RWPE1 (cell line): ENCODE measurements around the gene SUDS3.

Experiments
- CTCF ChIA-PET: fragments of 350-600 bp; sonication (Branson Sonifier 250); formaldehyde crosslinking; extraction: SDS; loops from one replicate; lab custom pipeline; 2021; lab: Yijun Ruan, JAX
- POLR2A ChIA-PET: fragments of 400-600 bp; formaldehyde crosslinking; extraction: SDS; loops from one replicate; lab custom pipeline; 2020; ENCODE audit warnings: antibody characterized with exemption; ENCODE audit not compliant: low non-redundant PET; lab: Yijun Ruan, JAX
- DNase-seq: peaks from one replicate; pipeline ENCODE4 v3.0.0; 2012; ENCODE audit warnings: low spot score
- H3K27ac ChIP-seq: fragments of 450-650 bp; 2 replicates; pipeline ENCODE4 v1.5.1; 2017
- TF ChIP-seq, protein P1 (sequence below): fragments of 450-650 bp; conservative IDR thresholded peaks from 2 replicates; pipeline ENCODE4 v1.5.1; 2017; ENCODE audit warnings: low read depth, mild to moderate bottlenecking

Gene SUDS3

DNA sequence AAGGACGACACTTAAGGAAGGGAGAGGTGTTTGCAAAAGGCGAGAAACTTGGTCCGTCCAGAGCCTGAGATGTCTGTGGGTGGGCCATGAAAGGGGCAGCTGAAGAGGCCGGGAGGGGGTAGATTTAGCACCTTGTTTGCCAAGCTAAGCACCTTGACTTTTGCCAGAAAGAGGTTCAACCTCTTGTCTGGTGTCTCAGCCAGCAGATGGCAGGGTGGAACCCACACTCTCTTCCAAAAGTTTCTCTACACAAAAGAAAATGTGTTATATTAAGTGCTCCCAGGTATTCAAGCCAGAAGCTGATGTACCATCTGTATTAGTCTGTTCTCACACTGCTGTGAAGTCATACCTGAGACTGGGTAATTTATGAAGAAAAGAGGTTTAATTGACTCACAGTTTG, 69.9 kb downstream of the SUDS3 start:
- POLR2A ChIA-PET = no interaction called here
- TF ChIP-seq, protein P1, sequence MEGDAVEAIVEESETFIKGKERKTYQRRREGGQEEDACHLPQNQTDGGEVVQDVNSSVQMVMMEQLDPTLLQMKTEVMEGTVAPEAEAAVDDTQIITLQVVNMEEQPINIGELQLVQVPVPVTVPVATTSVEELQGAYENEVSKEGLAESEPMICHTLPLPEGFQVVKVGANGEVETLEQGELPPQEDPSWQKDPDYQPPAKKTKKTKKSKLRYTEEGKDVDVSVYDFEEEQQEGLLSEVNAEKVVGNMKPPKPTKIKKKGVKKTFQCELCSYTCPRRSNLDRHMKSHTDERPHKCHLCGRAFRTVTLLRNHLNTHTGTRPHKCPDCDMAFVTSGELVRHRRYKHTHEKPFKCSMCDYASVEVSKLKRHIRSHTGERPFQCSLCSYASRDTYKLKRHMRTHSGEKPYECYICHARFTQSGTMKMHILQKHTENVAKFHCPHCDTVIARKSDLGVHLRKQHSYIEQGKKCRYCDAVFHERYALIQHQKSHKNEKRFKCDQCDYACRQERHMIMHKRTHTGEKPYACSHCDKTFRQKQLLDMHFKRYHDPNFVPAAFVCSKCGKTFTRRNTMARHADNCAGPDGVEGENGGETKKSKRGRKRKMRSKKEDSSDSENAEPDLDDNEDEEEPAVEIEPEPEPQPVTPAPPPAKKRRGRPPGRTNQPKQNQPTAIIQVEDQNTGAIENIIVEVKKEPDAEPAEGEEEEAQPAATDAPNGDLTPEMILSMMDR = no peak
- CTCF ChIA-PET = no interaction called here
- H3K27ac ChIP-seq = no peak overlapping the region
- no peak for DNase-seq

DNA sequence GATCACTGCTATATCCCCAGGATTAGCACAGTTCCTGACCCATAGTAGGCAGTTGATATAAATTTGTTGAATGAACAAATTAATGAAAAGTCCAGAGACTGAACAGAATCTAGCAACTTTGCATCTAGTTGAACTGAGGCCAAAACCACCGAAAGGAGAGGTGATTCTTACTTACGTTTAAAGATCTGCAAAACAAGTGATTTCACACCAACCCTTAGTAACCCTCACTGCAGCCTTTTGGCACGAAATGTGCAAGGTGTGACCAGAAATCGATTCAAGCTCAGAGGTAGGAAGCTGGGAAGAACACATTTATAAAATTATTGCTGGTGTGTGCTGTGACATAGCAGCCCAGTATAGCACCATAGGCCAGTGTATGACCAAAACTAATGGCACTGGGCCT, 70.8 kb downstream of the SUDS3 start:
- TF ChIP-seq, protein P1 = no peak
- ChIA-PET POLR2A (no interaction called here), CTCF (no interaction called here)
- no peak for DNase-seq
- no peak overlapping the region for H3K27ac ChIP-seq

DNA sequence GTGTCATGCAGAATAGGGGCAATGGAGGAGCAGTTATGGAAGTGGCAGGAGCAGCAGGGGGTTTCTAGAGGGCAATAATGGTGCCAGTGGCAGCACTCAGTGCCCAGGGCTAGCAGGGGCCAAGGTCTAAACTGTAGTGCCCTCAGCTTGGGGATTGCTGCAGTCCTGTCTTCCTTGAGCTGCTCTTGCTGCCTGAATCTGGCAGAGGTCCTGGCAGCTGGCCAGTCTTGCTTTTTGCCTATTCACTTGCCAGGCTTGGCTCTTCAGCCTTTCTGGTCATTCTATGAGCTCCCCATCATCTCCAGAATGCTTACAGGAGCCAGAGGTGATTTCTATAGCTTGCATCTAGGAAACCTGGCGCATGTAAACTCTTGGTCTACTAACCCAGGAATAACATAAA, 72.0 kb downstream of the SUDS3 start:
- no peak overlapping the region for H3K27ac ChIP-seq
- TF ChIP-seq, protein P1 = no peak
- no peak for DNase-seq
- CTCF ChIA-PET = no interaction called here
- POLR2A ChIA-PET = no interaction called here

DNA sequence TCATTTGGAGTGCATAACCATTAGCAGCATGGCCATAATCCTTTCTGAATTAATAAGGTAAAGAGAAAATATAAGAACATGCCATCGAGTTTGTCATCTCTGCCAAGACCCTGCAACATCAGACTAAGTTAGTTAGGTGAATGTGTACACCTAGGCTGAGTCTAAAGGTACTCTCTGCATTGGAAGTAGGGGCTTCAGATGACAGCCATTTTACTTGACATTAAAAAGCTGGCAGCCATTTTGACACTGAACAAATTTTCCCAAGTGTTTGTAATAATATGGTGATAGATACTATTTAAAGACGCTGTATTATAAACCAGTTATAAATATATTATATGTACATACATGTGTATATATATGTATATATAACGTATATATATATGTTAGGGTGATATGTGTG, 79.0 kb downstream of the SUDS3 start:
- no peak overlapping the region for H3K27ac ChIP-seq
- POLR2A ChIA-PET = no interaction called here
- TF ChIP-seq, protein P1 = no peak
- DNase-seq = no peak
- CTCF ChIA-PET = no interaction called here

DNA sequence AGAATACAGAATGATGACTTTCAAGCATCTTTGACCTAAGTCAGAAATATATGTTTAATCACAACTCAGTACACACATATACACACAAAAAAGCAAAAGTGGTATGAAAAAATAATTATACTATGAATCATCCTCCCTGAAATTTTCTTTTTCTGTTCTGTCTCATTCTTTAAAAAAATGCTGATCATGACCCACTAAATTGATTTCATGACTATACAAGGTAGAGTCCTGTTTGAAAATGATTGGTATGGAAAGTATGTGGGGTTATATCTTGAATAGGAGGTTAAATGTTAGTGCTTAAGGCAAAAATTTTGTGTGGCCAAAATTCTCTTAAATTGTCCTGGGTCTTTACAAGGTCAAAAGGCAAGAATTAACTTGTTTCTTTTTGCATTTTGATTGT, 80.4 kb downstream of the SUDS3 start:
- TF ChIP-seq, protein P1 = no peak
- no peak for DNase-seq
- no peak overlapping the region for H3K27ac ChIP-seq
- ChIA-PET POLR2A (no interaction called here), CTCF (no interaction called here)

DNA sequence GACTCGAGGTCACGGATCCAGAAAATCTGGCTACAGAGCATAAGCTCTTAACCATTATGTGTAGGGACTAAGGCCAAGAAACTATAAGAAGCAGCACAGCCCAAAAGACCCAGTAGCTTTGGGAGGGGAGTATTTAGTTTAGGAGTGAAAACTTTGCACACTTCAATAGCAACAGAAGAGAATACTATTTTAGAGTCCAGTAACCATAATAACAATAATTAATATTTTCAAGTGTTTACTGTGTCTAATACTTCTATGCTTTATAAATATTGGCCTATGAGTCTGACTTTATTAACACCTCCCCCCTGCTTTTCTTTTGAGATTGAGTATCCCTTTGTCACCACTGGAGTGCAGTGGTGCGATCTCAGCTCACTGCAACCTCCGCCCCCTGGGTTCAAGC, 82.8 kb downstream of the SUDS3 start:
- no peak overlapping the region for H3K27ac ChIP-seq
- POLR2A ChIA-PET = no interaction called here
- TF ChIP-seq, protein P1 = no peak
- DNase-seq = no peak
- CTCF ChIA-PET = no interaction called here

DNA sequence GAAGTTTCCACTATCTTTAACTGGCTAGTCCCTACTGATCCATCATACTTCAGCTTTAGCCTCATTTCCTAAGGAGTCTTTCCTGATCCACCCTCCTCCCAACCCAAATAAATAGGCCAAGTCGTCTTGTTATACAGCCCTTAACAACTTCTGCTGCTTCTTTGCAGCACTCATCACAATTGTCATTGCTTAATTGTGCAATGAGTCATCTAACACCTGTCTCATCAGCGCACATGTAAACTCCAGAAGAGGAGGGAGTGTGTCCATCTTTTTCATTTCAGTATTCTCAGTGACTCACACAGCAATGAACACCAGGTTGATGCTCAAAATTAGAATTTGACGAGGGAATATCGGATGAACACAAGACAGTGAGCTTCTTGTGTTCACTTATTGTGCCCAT, 87.3 kb downstream of the SUDS3 start:
- ChIA-PET CTCF (no interaction called here), POLR2A (no interaction called here)
- H3K27ac ChIP-seq = no peak overlapping the region
- no peak for DNase-seq
- TF ChIP-seq, protein P1 = no peak
